KG1 (cell line): ENCODE results near the gene MCOLN3.

ENCODE experiments used
- DNase-seq: peaks from one replicate; lab custom pipeline; 2025; lab: John Stamatoyannopoulos, UW

The MCOLN3 gene, protein sequence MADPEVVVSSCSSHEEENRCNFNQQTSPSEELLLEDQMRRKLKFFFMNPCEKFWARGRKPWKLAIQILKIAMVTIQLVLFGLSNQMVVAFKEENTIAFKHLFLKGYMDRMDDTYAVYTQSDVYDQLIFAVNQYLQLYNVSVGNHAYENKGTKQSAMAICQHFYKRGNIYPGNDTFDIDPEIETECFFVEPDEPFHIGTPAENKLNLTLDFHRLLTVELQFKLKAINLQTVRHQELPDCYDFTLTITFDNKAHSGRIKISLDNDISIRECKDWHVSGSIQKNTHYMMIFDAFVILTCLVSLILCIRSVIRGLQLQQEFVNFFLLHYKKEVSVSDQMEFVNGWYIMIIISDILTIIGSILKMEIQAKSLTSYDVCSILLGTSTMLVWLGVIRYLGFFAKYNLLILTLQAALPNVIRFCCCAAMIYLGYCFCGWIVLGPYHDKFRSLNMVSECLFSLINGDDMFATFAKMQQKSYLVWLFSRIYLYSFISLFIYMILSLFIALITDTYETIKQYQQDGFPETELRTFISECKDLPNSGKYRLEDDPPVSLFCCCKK

DNA sequence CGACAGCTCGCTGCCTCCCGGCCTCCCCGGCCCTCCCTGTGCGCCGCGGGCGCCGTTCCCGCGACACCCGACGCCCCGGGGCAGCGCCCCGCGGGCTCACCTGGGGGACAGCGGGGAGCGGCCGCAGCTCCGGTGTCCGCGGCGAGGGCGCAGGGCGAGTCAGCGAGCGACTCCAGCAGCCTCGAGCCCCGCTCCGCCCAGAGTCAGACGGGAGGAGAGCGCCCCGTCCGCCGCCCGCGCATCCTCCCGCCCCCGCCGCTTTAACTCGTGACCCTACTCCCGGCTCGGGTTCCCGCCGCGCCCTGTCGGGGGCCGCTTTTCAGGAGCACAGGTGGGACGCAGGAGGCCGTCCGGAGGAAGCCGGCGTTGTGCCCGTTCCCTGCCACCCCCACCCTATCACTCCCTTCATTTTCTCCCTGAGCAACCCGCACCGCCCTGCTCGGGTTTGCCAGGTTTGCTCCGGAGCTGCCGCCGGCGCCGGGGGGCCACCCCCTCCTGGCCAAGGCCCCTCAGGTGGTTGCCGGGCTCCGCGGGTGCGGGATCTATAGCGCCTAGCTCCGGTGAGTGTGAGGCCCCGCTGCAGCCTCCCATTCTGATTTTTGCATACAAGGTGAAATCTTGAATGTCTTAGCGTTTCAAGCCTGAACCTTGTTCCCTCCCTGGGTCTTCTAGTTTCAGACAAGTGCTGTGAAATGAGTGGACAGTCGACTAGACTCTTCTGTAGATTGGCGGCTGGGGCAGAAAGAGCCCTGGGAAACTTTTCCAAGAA is at the start of gene MCOLN3:
Gene MCOLN3 (minus strand): TSS at position 205 of the 769 bp plus-strand sequence. CDS start 3,140 bp downstream, outside the sequence.
- no peak for DNase-seq

DNA sequence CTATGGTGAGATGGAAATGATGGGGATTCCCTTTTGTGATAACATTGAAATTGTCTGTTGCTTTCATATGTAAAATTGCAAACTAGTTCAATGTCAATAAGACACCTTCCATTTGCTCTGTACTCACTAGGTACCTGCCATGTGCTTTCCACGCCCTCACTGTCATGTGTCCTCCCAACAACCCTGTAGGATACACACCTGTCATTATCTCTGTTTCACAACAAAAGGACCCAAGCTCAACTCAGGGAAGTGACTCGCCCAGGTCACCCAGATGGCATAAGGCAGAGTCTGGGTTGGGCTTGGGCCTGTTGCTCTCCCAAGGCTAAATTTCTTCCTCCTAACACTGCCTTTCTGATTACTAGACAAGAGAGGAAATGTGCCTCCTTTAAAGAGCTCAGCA is 45.3 kb upstream of the MCOLN3 start:
- no peak for DNase-seq

DNA sequence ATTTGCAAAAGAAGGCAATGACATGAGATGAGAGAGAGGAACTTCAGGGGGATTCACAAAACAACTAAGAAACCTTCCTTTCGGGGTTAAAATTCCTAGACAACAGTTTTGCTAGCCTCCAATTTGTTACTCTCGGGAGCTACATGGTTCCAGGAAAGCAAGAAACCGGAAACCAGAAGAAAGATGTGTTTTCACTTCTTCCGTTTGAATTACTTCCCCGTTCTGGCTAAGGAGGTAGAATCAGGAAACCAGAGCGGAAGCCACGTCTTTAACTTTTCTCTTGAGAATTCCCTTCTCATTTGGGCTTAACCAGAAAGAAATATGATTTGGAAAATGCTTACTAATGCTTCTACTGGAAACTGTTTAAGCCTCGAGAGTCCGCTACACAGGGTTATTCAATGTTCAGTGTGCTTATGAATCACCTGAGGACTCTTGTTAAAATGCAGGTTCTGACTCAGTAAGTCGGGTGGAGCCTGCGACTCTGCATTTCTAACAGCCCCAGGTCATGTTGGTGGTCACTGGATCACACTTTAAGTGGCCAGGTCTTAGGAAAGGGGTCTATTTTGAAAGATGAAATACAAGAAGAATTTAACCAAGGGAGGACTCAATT is 43.5 kb upstream of the MCOLN3 start:
- DNase-seq, result peak; percentile 47

DNA sequence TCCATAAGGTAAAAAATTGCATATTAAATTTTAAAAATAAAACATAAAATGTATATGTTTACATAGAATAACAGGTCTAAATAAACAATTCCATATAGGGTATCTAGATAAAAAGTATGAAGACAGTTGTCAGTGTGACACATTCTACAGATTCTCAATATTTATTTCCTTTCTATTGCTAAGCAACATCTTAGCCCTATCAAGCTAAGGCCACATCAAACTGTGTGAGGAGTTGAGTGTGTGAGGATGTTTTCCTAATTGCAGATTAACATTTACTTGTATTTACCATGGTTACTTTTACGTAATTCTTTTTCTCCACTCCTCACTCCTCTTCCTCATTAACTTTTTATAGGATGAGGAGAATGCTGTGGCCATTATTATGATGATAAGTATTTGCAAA is 41.9 kb upstream of the MCOLN3 start:
- DNase-seq, result no peak

DNA sequence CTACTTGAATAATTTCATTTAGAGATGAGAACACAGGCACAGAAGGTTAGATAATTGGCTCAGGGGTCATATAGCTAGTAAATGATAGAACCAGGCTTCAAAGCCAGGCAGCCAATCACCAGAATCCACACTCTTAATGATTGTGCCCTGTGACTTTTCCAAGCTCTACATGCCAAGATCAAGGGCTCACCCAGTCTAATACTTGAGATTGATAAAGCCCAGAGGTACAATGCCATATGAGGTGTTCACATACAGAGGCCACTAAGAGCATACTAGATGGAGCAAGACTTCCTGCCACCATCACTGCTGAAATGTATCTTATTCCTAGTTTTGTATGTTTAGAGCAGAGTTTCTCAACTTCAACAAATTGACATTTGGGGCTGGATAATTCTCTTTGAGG is 40.9 kb upstream of the MCOLN3 start:
- no peak for DNase-seq

DNA sequence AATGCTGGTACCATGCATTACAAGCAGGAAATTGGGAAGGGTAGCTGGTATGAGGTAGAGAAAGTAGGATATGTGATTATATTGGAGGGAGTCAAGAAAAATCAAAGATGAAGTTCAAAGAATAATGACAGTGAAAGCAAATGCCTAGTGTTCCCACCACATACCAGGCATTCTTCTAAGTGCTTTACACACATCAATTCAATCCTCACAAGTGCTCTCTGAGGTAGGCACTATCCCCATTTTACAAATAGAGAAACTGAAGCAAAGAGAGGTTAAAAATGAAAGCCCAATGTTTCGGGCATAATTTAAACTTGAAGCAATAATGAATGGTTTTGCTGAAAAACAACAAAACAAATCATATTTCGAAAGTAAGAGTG is 40.1 kb upstream of the MCOLN3 start:
- no peak for DNase-seq

DNA sequence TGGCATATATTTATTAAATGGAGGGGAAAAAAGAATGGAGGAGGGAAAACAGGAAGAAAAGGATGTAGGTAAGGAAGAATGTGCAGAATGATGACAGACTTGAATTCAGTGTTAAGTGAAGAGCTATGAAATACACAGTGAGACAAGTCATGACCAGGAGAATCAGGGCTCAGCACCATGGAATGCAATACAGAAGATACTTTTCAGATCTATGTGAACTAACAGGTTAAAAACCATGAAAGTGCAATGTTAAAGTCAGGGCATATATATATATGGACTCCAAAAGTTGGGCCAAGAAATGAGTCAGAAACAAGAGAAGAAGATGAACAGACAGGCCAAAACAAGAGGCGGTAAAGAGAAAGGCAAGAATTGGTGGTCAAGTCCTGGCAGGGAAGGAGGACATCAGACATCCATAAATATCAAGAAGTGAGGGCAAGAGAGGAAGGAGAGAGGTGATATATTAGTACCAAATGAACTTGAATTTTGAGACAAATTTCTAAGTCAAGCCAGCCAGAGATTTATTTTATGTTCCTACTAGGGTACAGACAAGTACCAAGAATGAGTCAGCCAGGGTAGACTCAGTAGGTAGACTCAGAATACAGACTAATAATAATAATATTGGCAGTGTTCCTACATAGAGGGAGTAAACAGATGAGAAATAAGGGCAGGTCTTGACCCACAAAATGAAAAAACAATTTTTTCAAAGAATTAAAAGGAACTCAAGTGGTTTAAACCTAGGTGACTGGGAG is 39.5 kb upstream of the MCOLN3 start:
- DNase-seq, result no peak

DNA sequence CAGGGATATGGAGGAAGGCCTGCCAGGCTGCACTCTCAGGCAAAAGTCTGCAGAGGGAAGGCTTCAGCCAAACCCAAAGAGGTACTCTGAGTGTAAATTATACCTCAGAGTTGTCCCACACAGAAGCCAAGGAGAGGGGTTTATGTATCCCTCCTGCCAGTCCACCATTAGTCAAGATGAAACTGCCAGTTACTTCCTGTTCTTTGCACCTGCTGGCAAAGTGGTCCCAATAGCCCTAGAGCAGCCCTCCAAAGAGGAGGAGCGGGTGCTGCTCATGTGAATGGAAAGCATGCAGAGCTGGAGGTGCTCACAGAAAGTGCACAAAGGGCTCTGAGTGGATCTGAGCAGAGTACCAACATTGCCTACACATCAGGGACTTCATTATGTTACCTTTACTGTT is 37.1 kb upstream of the MCOLN3 start:
- DNase-seq, result no peak

DNA sequence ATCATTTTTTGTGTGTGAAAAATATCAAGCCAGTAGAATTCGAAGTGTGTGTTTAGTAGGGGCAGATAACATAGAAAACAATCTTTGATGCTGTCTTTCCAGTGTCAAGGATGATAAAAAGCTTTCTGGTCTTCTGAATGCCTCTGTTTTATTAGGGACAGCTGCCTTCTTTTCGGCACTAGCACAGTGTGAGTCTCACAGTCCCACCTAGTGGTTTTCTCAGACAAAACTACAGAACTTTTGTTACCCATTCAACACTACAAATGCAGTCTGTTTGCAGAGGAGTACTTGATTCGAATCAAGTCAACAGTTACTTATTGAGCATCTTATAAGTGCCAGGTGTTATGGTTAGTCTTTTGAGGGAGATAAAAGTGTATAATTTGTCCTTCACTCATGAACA is 30.6 kb upstream of the MCOLN3 start:
- DNase-seq, result no peak

DNA sequence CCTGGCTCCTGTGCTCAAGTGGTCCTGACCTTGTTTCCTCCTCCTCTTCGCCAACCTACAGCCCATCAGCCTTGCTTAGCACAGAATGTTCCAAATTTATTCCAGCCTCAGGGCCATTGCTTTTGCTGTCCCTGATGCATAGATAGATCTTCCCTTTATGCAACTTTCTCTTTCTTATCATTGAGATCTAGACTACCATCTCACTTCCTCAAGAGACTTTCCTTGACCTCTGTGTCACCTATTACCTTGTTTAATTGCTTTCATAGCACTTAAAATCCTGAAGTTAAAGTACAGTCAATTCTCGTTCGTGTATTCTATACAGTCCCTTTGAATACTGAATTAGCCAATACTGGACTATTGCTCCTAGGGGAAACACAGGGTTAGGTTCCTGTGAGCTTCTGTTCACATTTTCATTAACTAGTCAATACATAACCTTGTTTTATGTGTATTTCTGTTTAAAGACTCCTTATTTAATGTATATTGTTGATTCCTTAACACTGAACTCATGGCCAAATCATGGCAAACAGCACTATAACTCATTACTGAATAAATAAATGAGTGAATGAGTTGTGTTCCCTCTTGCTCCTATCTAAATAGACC is 26.2 kb upstream of the MCOLN3 start:
- DNase-seq, result no peak

DNA sequence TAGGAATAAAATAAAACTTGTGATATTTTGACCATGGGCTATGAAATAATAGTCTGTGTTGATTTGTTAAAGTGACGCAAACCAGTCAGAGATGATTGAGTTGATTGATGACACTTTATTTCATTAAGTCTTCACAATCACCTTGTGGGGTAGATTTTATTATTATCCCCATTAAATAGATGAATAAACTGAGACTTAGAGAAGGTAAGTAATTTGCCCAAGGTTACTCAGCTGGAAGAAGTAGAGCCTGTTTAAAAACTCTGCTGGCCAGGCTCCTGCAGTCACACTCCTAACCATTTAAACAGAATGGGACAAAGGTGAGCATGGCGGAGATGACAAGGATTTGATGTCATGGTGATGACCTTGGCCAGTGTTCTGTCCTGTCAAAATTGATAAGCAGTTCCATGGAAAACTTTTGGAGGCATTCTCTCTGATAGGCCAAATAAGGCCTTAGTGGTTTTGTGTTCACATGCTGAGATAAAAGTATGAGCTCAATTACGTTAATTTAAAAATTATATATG is 22.7 kb upstream of the MCOLN3 start:
- no peak for DNase-seq

DNA sequence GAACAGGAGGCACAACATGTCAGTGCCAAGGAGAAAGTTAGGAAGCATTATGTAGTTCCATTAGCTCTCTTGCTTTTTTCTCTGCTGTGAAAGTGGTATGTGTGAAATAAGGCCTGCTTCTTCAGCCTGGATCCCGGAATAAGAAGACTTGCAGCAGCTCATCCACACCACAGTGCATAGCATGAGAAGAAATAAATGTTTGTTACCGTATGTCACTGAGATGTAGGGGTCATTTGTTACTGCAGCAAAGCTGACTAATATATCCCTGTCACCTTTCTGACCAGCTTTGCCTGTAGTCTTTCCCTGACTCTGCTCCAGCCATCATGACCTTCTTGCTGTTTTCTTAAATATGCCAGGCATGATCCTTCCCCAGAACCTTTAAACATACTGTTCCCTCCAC is 20.5 kb upstream of the MCOLN3 start:
- DNase-seq, result no peak

DNA sequence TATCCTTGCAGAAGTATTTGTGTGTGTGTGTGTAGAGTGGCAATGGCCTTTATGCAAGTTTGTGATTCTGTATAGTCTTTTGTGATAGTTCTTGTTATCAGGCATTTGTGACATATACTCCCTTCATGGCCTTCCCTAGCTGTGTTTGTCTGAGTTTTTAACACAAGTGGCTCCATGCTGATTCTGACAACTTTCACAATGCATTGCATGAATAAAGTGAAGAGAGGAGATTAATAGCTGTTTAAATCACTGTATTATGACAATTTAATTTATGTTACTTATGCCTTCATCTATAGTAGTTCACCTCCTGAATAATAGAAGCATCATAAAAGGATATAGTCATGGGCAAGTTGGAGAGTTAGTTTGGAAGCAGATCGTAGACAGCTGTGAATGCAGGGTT is 17.2 kb upstream of the MCOLN3 start:
- DNase-seq, result no peak

DNA sequence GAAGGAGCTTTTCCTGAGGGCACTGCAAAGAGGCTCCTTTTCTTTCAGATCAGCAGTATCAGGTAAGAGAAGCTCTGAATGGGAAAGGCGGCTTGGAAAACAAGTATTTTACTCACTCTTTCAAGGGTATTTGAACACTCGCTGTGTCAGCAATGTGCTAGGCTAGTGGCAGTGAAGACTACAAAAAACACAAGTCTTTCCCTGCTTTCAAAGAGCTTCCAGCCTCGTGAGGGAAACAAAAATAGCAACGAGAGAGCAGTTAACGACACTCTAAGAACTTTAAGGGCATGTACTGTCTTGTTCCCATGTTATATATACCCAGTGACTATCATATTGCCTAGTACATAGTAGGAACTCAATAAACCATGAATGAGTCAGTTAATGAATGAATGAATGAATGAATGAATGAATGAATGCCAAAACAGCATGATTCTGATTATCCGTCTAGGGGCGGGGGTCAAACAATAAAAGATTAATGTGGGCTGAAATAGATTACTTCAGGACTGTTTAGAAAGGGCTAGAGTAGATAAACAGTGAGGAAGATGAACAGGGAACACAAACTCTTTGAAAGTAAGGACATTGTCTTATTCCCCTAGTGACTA is 14.2 kb upstream of the MCOLN3 start:
- DNase-seq, result no peak

DNA sequence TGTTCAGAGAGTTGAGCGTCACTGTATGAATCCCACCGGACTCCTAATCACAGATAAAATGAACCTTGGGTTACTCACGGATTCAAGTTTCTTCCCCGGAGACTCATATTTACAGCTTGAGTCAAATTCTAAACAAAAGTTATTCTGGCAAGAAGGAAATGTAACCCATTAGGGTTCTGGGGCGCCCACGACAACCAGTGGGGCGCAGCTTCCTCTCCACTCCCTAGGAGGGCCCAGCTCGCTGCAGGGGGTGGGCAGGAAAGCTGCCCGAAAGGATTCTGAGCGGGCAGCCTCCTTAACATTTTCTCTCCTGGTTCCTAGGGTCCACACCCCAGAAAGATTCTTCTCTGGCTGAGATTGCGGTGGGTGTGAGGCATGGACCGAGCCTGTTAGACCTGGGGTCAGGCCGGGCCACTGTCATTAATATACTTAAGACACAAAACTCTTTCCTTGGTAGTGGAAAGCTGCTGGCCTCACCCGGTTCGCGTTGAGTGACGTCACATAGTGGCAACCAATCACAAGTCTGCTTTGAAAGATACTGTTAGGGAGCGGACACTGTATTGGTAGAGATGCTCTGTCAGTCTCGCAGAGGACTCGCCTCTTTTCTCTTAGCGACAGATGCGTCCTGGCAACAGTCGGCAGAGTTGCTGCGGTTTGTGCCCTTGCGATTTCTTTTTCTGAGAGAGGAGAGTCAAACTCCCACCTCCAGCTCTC is 13.6 kb upstream of the MCOLN3 start:
- DNase-seq, result no peak

DNA sequence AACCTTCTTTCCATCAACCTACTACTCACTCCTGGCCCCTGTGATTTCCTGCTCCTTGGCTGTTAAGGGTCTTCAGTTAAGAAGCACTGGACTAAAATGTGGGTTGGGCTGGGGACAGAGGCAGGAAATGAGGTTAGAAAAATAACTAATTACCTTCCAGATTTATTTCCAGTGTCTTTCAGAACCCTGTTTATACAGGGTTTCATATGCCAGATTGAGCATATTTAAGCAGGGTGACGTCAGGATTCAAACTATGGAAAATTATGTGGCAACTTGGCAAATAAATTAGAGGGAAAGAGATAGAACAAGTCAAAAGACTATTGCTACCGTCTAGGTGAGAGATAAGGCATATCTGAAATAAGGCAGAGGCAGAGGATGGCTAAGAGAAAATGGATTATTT is 11.7 kb upstream of the MCOLN3 start:
- DNase-seq, result no peak

DNA sequence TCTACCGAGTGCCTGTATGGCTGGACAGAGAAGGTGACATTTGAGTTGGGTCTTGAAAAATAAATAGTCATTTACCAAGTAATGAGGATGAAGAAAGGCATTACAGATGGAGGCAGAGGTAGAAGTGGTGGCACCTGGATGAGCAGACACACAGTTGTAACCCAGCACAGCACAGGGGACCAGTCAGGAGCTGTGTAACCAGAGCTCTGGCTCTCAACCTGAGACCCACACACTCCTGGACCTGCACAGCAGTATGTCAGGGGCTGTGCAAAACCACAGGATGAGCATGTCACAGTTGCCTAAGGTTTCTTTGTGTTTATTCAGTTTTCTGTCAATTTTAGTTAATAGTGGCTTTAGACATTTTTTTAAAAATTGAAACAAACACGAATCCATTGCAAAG is 11.3 kb upstream of the MCOLN3 start:
- DNase-seq, result no peak

DNA sequence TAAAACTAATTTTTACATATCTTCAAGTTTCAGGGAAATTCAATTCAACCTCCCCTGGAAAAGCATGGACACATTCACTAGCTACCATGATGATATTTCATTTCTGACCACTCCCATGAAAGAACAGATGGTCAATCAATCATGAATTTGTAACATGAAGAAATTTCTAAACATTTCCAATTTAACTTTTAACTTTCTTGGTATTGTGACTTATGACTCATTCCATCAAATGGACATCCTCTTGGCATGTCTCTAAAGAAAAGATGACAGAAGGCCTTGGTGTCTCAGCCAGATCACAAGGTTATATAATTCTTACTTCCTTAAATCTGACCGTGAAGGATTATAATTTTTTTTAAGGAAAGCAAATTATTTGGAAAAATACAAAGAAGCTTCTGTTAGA is 10.5 kb upstream of the MCOLN3 start:
- no peak for DNase-seq

DNA sequence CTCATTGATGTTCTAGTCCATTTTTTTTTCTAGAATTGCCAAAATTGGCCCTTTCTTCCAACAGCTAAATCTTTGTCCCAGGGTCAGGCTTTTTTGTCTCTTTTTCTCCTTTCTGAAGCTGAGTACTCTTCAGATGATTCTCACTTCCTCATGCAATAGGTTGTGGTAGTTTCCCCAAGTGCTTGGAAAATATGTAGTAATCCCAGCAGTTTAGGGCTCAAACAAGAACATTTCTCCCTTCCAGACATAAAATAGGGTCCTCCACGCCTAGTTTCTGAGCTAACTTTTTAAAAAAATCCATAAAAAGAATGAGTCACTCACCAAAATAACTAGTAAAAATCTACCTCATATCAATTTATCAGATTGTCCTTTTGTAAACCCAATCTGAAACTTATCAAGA is 10.0 kb upstream of the MCOLN3 start:
- no peak for DNase-seq

DNA sequence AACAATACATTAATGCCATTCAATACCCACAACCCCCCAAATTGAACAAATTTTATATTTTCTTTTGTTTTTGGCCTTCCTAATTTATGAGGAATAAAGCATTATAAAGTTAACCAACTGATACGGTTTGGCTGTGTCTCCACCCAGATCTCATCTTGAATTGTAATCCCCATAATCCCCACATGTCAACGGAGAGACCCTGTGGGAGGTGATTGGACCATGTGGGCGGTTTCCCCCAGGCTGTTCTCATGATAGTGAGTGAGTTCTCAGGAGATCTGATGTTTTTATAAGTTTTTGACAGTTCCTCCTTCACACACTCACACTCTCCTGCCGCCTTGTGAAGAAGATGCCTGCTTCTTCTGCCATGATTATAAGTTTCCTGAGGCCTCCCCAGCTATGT is 6.4 kb upstream of the MCOLN3 start:
- DNase-seq, result no peak
